HG02884 (cell line): ENCODE measurements around the gene PGM1.

ENCODE experiments used
- ATAC-seq: cut with Tn5 transposase; IDR thresholded peaks from one replicate; pipeline ENCODE4 v1.9.1; 2021; ENCODE audit warnings: mild to moderate bottlenecking, moderate library complexity; ENCODE audit not compliant: unreplicated experiment

PGM1 gene

GRCh38 chr1:63691701-63692425 lies 98.7 kb downstream of the PGM1 start:
- ATAC-seq = peak; percentile 55

GRCh38 chr1:63693944-63694571 lies 100.8 kb downstream of the PGM1 start:
- ATAC-seq = peak; percentile 90

- no peak for ATAC-seq
Observed at GRCh38 chr1:63698001-63698838, 105.0 kb downstream of the PGM1 start.

- ATAC-seq = no peak
Observed at GRCh38 chr1:63701187-63701586, 108.0 kb downstream of the PGM1 start.

GRCh38 chr1:63703701-63704107 lies 110.5 kb downstream of the PGM1 start:
- no peak for ATAC-seq

GRCh38 chr1:63704443-63704842 lies 111.2 kb downstream of the PGM1 start:
- no peak for ATAC-seq

- peak; percentile 74 for ATAC-seq
Observed at GRCh38 chr1:63705078-63705477, 111.9 kb downstream of the PGM1 start.

GRCh38 chr1:63709267-63709828 lies 116.1 kb downstream of the PGM1 start:
- ATAC-seq = no peak
